ENCODE measurements around the gene MGAT2.

DNA sequence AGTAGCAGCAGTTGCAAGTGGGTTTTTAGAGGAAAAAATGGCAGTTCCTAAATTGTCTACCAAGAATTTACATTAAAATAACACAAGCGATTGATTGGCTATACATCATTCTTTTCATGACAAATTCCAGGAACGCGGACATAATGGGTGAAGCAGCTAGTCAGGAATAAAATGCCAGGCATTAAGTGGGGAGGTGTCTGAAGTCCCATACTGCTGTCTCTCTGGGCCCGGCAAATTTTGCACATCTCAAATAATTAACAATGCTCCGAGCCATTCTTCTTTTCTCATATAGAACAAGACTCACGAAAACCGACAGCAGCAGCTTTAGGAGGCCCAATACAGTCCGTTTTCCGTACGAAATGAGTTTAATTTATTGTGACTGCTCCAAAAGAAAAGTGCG, 869 bp upstream of the MGAT2 start:
- TF ChIP-seq EZH2 (IDR thresholded peaks at IDR 0.05) (no peak), FOXP2 (optimal IDR thresholded peaks at IDR 0.05; ENCODE audit: control extremely low read depth, extremely low read length, insufficient read depth) (no peak)
